ENCODE results near the gene TIMM17B.

The TIMM17B gene

DNA sequence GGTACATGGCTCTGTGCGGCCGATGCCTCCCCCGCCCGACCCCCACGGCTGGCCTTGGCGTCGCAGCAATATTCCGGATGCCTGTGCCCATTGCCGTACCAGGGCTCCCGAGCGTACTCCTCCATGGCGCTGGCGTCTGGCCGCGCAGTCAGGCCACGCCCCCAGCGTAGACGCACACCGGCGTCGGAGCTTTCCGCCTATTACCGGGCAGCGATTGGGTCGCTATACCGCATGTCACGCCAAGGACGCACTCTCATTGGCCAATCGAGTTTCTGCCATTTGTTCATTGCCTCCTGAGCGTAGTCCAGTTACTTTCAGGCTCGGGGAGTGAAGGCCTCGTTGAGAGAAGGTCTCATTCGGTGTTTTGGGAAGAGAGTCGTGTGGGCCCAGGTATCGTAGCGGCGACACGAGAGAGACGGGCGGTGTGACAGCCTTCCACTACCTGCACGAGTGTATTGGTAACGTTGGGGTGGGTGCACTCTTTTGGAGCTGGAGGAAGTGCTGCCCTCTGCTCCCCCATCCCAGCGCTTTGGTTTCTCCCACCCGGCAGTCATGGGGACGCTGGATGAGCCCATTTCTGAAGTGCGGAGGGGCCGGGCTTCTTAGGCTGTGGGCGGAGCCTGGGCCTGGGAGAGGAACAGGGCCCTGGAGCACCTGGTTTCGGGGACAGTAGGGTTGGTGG lies at the start of gene TIMM17B, which contains the start of gene PQBP1:
Gene TIMM17B (minus strand): TSS at position 144 of the 682 bp plus-strand sequence. CDS start 19 bp downstream, at position 125.
Gene PQBP1 (plus strand): TSS at position 306 of the 682 bp plus-strand sequence. CDS start 580 bp downstream, outside the sequence.
- TF ChIP-seq, protein P1, sequence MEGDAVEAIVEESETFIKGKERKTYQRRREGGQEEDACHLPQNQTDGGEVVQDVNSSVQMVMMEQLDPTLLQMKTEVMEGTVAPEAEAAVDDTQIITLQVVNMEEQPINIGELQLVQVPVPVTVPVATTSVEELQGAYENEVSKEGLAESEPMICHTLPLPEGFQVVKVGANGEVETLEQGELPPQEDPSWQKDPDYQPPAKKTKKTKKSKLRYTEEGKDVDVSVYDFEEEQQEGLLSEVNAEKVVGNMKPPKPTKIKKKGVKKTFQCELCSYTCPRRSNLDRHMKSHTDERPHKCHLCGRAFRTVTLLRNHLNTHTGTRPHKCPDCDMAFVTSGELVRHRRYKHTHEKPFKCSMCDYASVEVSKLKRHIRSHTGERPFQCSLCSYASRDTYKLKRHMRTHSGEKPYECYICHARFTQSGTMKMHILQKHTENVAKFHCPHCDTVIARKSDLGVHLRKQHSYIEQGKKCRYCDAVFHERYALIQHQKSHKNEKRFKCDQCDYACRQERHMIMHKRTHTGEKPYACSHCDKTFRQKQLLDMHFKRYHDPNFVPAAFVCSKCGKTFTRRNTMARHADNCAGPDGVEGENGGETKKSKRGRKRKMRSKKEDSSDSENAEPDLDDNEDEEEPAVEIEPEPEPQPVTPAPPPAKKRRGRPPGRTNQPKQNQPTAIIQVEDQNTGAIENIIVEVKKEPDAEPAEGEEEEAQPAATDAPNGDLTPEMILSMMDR (IDR thresholded peaks at IDR 0.05): no peak

DNA sequence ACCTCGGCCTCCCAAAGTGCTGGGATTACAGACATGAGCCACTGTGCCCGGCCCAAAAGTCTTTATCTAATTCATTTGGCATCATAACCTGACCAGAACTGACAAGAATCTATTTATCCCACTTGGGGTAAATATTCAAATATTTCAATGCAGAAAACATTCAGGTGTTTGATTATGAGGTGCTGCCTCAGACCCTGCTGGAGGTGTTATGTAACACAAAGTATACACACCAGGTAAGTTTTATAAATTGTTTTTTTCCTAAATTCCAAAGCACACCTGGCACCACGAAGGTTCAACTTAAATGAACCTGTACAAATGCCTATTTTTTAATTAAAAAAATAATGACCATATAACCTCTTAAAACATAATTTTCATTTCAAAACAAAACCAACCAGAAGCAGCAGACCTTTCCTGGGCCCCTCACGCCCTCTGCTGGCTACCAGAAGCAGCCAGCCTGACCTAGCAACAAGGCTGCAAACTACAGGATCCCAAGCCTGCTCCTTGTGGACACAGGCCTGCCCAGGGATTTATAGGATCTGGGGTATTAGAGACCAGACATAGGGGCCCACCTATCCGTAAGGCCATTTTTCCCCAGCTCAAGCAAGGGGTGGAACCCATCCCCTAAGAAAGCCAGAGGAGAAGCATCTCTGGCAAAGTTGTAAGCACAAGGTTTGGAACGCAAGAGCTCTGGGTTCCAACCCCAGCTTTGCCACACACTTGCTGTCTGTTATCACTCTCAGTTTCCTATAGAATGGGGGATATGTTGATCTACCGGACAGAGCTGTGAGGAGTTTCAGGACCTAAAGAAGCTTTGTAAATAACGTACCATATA lies 48.2 kb upstream of the TIMM17B start:
- TF ChIP-seq, protein P1 (IDR thresholded peaks at IDR 0.05): peak; percentile 81

DNA sequence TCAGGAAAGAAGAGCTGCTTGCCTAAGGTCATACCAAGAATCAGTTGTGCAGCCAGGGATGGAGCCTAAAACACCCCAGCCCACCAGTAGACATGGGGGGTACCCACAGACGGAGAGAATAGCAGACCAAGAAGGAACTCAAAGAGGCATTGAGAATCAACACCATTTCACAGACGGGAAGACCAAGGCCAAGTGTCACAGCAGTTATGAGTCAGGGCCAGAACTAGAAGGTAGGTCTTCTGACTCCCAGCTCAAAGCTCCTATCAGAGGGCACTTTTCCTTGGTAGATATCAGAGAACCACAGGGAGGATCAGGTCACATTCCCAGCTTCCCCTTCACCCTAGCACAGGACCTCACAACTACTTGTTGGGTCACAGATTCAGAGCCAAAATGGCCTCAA lies 45.3 kb upstream of the TIMM17B start:
- TF ChIP-seq, protein P1 (IDR thresholded peaks at IDR 0.05): no peak

DNA sequence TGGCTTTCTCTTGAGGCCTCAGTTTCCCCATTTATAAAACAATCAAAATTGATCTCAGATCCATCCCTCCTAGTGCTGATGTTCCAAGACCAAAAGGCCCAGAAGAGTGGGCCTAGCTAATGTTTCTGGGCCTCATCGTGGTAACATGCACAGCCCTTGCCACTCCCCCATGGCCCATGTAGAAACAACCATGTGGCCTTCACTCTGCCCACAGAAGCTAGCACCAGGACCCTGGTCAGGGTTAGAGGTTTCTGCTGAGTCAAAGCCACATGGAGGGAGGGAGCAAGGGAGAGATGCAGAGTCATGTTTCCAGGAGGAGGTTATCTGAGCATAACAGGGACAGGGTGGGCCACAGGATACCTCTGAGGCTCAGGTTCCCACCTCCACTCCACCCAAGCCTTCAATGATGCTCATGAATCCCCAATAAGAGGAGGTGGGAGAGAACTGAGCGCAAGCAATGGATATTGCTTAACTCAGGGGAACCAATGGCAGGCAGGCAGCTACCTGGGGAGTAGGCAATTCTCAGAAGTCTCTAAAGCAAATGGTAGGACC lies 42.9 kb upstream of the TIMM17B start:
- TF ChIP-seq, protein P1 (IDR thresholded peaks at IDR 0.05): no peak

DNA sequence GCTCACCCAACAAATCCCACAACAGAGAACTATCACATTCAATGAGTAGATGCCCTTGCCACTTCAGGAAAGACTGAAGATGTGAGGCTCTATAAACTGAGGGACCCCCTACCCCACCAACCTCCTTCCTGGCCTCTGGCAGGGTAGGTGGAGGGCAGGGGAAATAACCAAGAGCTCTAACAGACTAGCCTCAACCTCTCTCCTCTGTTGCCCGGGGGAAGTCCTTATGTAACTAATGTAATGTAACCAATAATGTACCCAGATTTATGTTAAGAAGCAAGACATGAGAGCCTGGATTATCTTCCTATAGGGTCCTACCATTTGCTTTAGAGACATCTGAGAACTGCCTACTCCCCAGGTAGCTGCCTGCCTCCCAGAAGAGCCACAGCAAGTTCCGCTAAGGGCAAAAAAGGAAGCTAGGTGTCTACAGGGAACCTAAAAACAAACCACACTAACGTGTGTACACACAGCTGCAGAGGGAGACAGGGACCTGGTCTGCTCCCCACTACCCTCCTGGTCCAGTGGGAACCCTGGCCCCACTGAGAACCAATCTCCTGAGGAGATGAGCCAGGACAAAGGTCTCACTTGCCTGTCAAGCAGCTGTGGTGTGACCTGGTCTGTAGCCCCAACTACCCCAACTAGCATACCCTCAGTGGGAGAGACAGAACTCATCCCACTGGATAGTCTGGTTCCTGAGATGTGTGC lies 42.1 kb upstream of the TIMM17B start:
- TF ChIP-seq, protein P1 (IDR thresholded peaks at IDR 0.05): no peak

DNA sequence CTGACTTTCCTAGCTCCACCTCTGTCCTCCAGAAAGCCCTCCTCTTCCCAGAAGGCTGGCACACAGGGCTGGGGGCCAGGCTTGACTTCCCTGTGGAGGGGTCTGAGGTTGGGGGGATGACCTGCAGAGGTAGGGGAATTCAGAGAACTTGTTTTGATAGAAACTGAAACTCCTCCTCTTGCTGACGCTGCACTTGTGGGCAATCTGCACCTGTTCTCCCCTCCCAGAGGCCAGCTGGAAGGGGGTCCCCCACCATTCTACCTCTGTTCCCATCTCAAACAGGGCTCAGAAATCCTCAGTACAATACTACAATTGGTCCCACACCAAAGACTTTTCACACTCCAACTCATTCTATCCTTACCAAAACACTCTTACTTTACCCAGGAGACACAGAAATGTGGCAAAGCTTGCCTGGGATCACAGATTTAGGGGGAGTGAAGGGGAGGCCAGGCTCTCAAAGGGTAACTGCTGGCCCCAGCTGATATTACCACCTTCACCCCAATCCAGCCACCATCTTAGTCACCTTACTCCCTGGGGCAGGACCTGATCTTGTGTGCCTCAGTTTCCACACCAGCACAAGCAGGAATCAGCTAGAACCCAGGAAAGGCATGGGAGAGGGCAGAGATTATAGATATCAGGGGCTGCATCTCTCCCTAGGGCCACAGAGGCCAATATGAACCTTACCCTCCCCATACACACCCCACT lies 41.3 kb upstream of the TIMM17B start:
- TF ChIP-seq, protein P1 (IDR thresholded peaks at IDR 0.05): no peak

All from LNCAP (cell line).